GM21360 (cell line): ENCODE measurements around the gene PLCL1.
"Not testable (repeated sequence)": the region's sequence is repeated elsewhere in the genome, so short reads cannot be mapped to it uniquely, and the experiment has no call there.

Experiments used
- ATAC-seq: cut with Tn5 transposase; IDR thresholded peaks from one replicate; pipeline ENCODE4 v1.9.1; 2021; ENCODE audit warnings: mild to moderate bottlenecking, moderate library complexity; ENCODE audit not compliant: unreplicated experiment

PLCL1 gene

GRCh38 chr2:197809064-197809463 is 4.7 kb downstream of the PLCL1 start:
- ATAC-seq = no peak

- ATAC-seq = no peak
Measured at GRCh38 chr2:197810016-197810415, 5.6 kb downstream of the PLCL1 start.

DNA sequence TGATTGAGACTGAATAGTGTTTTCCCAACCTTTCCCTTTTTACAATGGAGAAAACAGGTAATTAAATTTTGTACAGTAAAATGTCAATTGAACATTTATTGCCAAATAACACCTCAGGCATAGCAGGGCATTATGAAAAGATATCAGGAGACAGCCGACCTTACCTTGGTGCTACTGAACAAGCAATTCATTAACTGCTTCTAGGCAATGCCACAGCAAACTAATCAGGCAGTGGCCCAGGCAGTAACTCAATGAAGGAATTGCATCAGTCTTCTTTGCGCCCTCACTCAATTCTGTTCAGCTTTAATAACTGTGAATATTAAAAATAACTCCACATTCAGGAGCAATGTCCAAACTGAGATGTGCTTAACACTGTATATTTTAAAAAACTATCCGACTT is 6.1 kb downstream of the PLCL1 start:
- ATAC-seq = no peak

DNA sequence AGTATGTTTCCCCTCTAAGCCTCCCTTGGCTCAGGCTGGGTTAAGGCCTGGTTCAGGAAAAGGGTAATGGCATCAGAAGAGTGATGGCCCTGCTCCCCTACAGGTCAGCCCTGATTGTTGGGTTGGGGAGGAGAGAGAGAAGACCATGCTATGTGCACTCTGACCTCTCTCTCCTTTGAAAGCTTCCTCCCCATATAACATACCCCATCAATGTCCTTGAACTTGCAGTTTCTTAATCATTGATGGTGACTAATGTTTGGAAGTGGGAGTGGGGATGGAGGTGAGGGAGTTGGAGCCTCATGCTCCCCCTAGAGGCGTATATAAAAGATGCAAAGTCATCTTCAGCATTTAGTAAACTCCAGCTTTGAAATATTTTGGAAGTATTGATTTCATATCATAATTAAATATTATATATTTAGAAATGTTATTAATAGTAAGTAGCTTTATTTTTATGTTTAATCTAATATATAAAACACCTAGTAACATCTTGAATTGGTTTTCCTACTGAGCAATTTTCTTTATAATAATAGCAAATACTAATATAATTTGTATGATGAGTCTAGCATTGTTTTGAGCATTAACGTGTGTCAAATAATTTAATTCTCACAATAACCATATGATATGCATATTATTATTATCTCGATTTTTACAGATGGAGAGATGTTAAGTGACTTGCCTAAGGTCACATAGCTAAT is 8.8 kb downstream of the PLCL1 start:
- ATAC-seq = peak; percentile 51

GRCh38 chr2:197814526-197814925 is 10.1 kb downstream of the PLCL1 start:
- no peak for ATAC-seq

GRCh38 chr2:197821550-197822289 is 17.3 kb downstream of the PLCL1 start:
- no peak for ATAC-seq

DNA sequence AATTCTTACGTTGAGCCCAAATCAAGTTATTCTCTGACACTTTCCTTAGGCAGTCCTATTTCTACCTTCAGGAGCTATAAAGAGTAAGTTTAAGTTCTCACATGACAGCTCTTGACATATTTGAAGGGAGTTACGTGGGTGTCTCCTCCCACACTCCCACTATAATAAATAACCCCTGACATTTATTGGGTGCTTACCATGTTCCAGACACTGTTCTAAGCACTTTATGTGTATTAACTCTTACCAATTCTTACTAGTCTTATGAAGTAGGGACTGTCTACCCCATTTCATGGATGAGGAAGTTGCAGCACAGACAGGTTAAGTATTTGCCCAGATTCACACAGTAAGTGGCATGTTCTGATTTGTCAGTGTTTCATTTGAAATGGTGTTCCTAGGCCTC is 17.9 kb downstream of the PLCL1 start:
- no peak for ATAC-seq

- no peak for ATAC-seq
Measured at GRCh38 chr2:197827618-197828017, 23.2 kb downstream of the PLCL1 start.

- no peak for ATAC-seq
Measured at GRCh38 chr2:197828464-197829135, 24.2 kb downstream of the PLCL1 start.

GRCh38 chr2:197834771-197835170 is 30.4 kb downstream of the PLCL1 start:
- ATAC-seq = not testable (repeated sequence)

DNA sequence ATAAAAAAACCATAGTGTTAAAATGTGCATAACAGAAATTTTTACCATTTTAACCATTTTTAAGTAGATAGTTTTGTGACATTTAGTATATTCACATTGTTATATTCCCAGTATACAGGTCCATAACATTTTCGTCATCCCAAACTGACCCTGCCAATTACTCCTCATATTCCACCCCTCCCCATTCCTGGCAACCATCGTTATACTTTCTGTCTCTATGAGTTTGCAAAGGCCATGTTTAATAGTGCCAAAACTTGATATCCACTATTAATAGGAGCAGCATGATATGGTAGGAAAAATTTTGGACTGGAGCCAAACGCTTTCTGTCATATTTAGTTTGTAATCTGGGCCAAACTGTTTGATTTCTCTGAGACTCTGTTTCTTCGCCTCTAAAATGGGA is 30.9 kb downstream of the PLCL1 start:
- ATAC-seq = no peak

GRCh38 chr2:197838036-197838435 is 33.6 kb downstream of the PLCL1 start:
- peak; percentile 97 for ATAC-seq

GRCh38 chr2:197838579-197838978 is 34.2 kb downstream of the PLCL1 start:
- ATAC-seq = peak; percentile 8

GRCh38 chr2:197839327-197839726 is 34.9 kb downstream of the PLCL1 start:
- ATAC-seq = no peak

- ATAC-seq = no peak
Measured at GRCh38 chr2:197839856-197840255, 35.5 kb downstream of the PLCL1 start.

- ATAC-seq = no peak
Measured at GRCh38 chr2:197846128-197846527, 41.7 kb downstream of the PLCL1 start.

DNA sequence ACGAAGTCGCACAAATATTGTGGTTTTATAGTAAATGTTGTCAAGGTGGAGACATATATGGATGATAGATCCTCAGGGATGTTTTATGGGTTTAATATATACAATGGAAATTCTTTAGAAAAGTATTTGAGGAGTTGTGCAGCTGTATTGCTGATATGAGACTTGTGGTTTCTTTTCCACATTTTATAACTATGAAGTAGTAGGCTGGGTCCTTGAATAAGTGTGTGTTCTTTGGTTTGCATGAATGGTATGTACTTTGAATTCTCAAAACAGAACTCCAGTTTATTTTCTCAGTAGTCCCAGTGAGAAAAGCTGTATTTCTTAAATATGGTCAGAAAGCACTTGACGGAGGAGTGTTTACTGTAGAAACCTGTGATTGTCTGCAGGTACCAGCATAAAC is 42.4 kb downstream of the PLCL1 start:
- ATAC-seq = no peak

DNA sequence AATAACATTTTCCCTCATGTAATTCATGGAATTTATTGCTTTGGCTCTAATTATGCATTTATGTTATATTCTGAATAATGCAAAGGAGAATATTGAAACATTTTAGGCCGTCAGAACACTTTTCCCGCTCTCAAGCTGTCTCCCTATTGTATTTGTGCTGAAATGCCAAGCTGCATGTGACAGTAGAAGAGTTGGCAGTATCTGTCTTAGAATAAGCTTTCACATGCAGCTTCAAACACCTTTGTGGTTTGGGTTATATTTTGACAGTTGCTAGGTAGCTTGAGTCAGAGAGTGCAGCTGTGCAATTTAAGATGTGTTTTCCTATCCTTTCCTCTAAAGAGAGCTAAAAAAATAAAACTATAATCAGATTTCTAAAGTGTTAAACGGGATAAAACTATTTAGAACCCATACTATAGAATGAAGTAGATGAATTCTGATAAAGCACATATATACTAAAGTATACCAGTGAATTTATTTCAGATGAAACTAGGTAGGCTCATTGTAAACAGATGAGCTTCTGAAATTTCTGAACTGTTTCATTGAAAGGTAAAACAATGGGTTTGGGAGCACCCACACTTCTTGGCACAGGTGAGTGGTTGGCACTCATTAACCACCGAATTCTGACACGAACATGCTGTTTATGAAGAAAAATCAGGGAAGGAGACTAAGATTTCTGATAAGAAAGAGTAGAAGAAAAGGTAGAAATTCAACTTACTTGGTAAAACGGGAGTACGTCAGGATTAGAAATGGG is 43.4 kb downstream of the PLCL1 start:
- ATAC-seq = no peak

DNA sequence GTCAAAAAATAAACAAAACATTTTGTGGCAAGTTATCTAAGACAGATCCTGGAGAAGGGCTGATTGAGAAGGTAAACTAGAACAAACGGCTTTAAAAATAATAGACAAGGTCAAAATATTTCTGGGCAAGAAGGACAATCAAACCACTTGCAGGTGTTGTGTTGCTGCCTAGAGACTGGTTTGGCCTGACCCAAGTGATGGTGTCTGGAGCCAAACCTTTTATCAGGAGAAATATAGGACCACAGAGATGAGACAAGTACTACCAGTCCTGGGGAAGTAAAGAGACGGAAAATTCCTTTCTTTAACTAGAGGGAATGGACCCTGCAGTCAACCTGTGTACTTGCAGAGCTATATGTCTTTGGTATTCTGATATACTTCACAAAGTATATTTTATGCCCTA is 44.2 kb downstream of the PLCL1 start:
- ATAC-seq = no peak

DNA sequence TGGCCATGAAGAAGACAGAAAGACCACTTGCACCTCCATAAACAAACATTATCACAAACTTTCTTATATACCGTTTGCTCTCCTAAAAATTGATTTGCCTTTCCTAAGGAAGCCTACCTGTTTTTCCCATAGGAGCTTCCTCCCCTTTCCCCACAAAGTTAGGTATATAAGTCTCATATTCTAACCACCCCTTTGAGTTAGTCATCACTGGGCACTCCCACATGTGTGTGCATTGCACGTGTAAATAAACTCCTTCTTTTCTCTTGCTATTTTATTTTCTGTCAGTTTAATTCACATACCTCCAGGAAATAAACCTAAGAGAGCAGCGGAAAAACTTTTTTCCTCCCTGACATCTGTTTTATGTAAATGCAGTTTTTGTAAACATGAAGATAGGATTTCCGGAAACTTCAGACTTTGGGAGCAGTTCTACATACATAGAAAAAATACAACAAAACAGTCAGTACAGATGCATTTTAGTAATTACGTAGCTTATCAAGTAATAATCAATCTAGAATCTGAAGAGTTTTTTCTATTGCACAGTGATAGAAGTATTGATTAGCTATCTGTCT is 46.6 kb downstream of the PLCL1 start:
- no peak for ATAC-seq

GRCh38 chr2:197851451-197851850 is 47.1 kb downstream of the PLCL1 start:
- ATAC-seq = no peak
